IMR-90 (cell line): ENCODE data around the gene PPP1R13L. TPM values are rescaled to one million over a fixed set of nuclear protein-coding genes. Genes with fewer than 3 reads are reported as not detected.

ENCODE experiments used
- ATAC-seq: fragments of 200-7000 bp; cut with Tn5 transposase; 2 replicates; pipeline ENCODE4 v1.9.1; 2020; ENCODE audit warnings: low read depth, mild to moderate bottlenecking, moderate library complexity
- BruUV-seq: library from RNA; stranded (reverse); fragments of 400-500 nt; replicated peaks from 2 replicates; lab custom pipeline; 2021; lab: Mats Ljungman, UMichigan
- CTCF ChIA-PET: fragments of 300-600 bp; formaldehyde crosslinking; extraction: SDS; loops from one replicate; lab custom pipeline; 2021; ENCODE audit warnings: antibody characterized with exemption; lab: Yijun Ruan, JAX
- POLR2A ChIA-PET: fragments of 300-600 bp; sonication (Branson Sonifier 250); formaldehyde crosslinking; loops from one replicate; lab custom pipeline; 2022; ENCODE audit warnings: antibody characterized with exemption; ENCODE audit not compliant: unreplicated experiment; lab: Charles Lee
- DNase-seq: peaks from one replicate; pipeline ENCODE4 v3.0.0; 2013
- H2AFZ ChIP-seq: replicated peaks from 2 replicates; pipeline ENCODE3; 2013; ENCODE audit warnings: low read length, mild to moderate bottlenecking; ENCODE audit not compliant: poor library complexity
- H2AK5ac ChIP-seq: 2 replicates; pipeline ENCODE4 v1.6.1; 2013; ENCODE audit warnings: low read depth, low read length, inconsistent platforms
- H2AK9ac ChIP-seq: replicated peaks from 2 replicates; pipeline ENCODE3; 2013; ENCODE audit warnings: mild to moderate bottlenecking, low read depth, low read length, moderate library complexity; ENCODE audit not compliant: poor library complexity
- H2BK120ac ChIP-seq: 2 replicates; pipeline ENCODE4 v1.6.1; 2013; ENCODE audit warnings: low read depth, low read length, inconsistent platforms
- H2BK15ac ChIP-seq: 3 replicates; pipeline ENCODE4 v1.6.1; 2013; ENCODE audit warnings: low read depth, low read length, inconsistent platforms
- H2BK20ac ChIP-seq: 2 replicates; pipeline ENCODE4 v1.6.1; 2013; ENCODE audit warnings: low read depth, mild to moderate bottlenecking, inconsistent platforms, low read length, moderate library complexity
- H2BK5ac ChIP-seq: 2 replicates; pipeline ENCODE4 v1.6.1; 2013; ENCODE audit warnings: mild to moderate bottlenecking, low read depth, low read length, inconsistent platforms; ENCODE audit not compliant: poor library complexity, severe bottlenecking
- H3K14ac ChIP-seq: replicated peaks from 2 replicates; pipeline ENCODE4 v1.6.1; 2013; ENCODE audit warnings: low read depth, low read length, inconsistent platforms
- H3K18ac ChIP-seq: 2 replicates; pipeline ENCODE4 v1.6.1; 2013; ENCODE audit warnings: low read depth, low read length, control low read depth
- H3K23ac ChIP-seq: 2 replicates; pipeline ENCODE4 v1.6.1; 2013; ENCODE audit warnings: low read depth, low read length, inconsistent platforms
- H3K27ac ChIP-seq: 2 replicates; pipeline ENCODE4 v1.5.1; 2013; ENCODE audit warnings: mild to moderate bottlenecking, control low read depth, low read length; ENCODE audit not compliant: insufficient read depth
- H3K27me3 ChIP-seq: 2 replicates; pipeline ENCODE4 v1.6.1; 2013; ENCODE audit warnings: low read length; ENCODE audit not compliant: control insufficient read depth, insufficient read depth
- H3K36me3 ChIP-seq: 2 replicates; pipeline ENCODE4 v1.6.1; 2013; ENCODE audit warnings: low read length, mixed read lengths; ENCODE audit not compliant: control insufficient read depth, insufficient read depth
- H3K4ac ChIP-seq: 2 replicates; pipeline ENCODE4 v1.6.1; 2013; ENCODE audit warnings: low read depth, low read length, inconsistent platforms
- H3K4me1 ChIP-seq: 2 replicates; pipeline ENCODE4 v1.6.1; 2013; ENCODE audit warnings: low read length, mixed read lengths; ENCODE audit not compliant: control insufficient read depth, insufficient read depth
- H3K4me2 ChIP-seq: 2 replicates; pipeline ENCODE4 v1.6.1; 2013; ENCODE audit warnings: low read depth, mild to moderate bottlenecking, control low read depth, low read length, moderate library complexity
- H3K4me3 ChIP-seq: 2 replicates; pipeline ENCODE4 v1.5.1; 2013; ENCODE audit warnings: low read depth, mild to moderate bottlenecking, control low read depth, low read length, moderate library complexity; ENCODE audit not compliant: insufficient read depth
- H3K56ac ChIP-seq: 2 replicates; pipeline ENCODE4 v1.6.1; 2013; ENCODE audit warnings: low read length, inconsistent platforms; ENCODE audit not compliant: insufficient read depth; ENCODE audit errors: extremely low read depth
- H3K79me1 ChIP-seq, 2 experiments: 2 replicates each; pipeline ENCODE4 v1.6.1; 2013; ENCODE audit warnings: low read length in 2 of 2, inconsistent platforms in 1 of 2, low read depth in 1 of 2
- H3K9ac ChIP-seq: 2 replicates; pipeline ENCODE4 v1.6.1; 2013; ENCODE audit warnings: low read depth, low read length, control low read depth
- H3K9me1 ChIP-seq: 2 replicates; pipeline ENCODE4 v1.6.1; 2013; ENCODE audit warnings: low read length, inconsistent platforms; ENCODE audit not compliant: insufficient read depth
- H3K9me3 ChIP-seq: 2 replicates; pipeline ENCODE4 v1.6.1; 2013; ENCODE audit warnings: low read length; ENCODE audit not compliant: control insufficient read depth, insufficient read depth
- H4K20me1 ChIP-seq: 2 replicates; pipeline ENCODE4 v1.6.1; 2013; ENCODE audit warnings: low read length, inconsistent platforms; ENCODE audit not compliant: insufficient read depth
- H4K5ac ChIP-seq: 2 replicates; pipeline ENCODE4 v1.6.1; 2013; ENCODE audit warnings: mild to moderate bottlenecking, low read depth, low read length, control low read depth
- H4K8ac ChIP-seq, 2 experiments: 2 replicates each; pipeline ENCODE4 v1.6.1; 2013; ENCODE audit warnings: low read depth in 2 of 2, low read length in 2 of 2, control low read depth in 1 of 2, inconsistent platforms in 1 of 2
- H4K91ac ChIP-seq: 2 replicates; pipeline ENCODE4 v1.6.1; 2013; ENCODE audit warnings: low read depth, low read length, inconsistent platforms; ENCODE audit not compliant: insufficient read depth
- BHLHE40 ChIP-seq: fragments of 150-350 bp; IDR thresholded peaks from 2 replicates; pipeline ENCODE4 v1.6.1; 2016; ENCODE audit warnings: mild to moderate bottlenecking, low read depth, low read length
- CEBPB ChIP-seq: IDR thresholded peaks from 2 replicates; pipeline ENCODE4 v1.6.1; 2012; ENCODE audit warnings: low read depth, low read length, improper control_type of control experiment
- CHD1 ChIP-seq: IDR thresholded peaks from 2 replicates; pipeline ENCODE4 v1.6.1; 2012; ENCODE audit warnings: low read depth, low read length, improper control_type of control experiment
- CTCF ChIP-seq: conservative IDR thresholded peaks from 2 replicates; pipeline ENCODE4 v1.5.1; 2012; ENCODE audit warnings: mild to moderate bottlenecking, low read depth, low read length, improper control_type of control experiment
- ELK1 ChIP-seq: fragments of 150-350 bp; IDR thresholded peaks from 2 replicates; pipeline ENCODE4 v1.6.1; 2016; ENCODE audit warnings: low read depth, mild to moderate bottlenecking, low read length, moderate library complexity, borderline replicate concordance
- FOS ChIP-seq: fragments of 150-350 bp; IDR thresholded peaks from 2 replicates; pipeline ENCODE4 v1.6.1; 2016; ENCODE audit warnings: low read depth, low read length
- MAFK ChIP-seq: IDR thresholded peaks from 2 replicates; pipeline ENCODE4 v1.6.1; 2012; ENCODE audit warnings: low read depth, low read length, improper control_type of control experiment
- MAZ ChIP-seq: IDR thresholded peaks from 2 replicates; pipeline ENCODE4 v1.6.1; 2012; ENCODE audit warnings: low read depth, mild to moderate bottlenecking, low read length, improper control_type of control experiment, moderate library complexity, borderline replicate concordance
- MXI1 ChIP-seq: IDR thresholded peaks from 2 replicates; pipeline ENCODE4 v1.6.1; 2012; ENCODE audit warnings: low read depth, mild to moderate bottlenecking, low read length, moderate library complexity, borderline replicate concordance
- NFE2L2 ChIP-seq: fragments of 150-350 bp; IDR thresholded peaks from 2 replicates; pipeline ENCODE4 v1.6.1; 2016; ENCODE audit warnings: low read depth, mild to moderate bottlenecking, low read length
- POLR2A ChIP-seq: IDR thresholded peaks from 2 replicates; pipeline ENCODE4 v1.6.1; 2012; ENCODE audit warnings: mild to moderate bottlenecking, low read depth, low read length
- RAD21 ChIP-seq: IDR thresholded peaks from 2 replicates; pipeline ENCODE4 v1.6.1; 2012; ENCODE audit warnings: low read length, improper control_type of control experiment
- RCOR1 ChIP-seq: IDR thresholded peaks from 2 replicates; pipeline ENCODE4 v1.6.1; 2012; ENCODE audit warnings: mild to moderate bottlenecking, low read length, improper control_type of control experiment; ENCODE audit not compliant: insufficient replicate concordance
- RFX5 ChIP-seq: IDR thresholded peaks from 2 replicates; pipeline ENCODE4 v1.8.0; 2012; ENCODE audit warnings: low read depth, mild to moderate bottlenecking, low read length, moderate library complexity
- SMC3 ChIP-seq: fragments of 150-350 bp; IDR thresholded peaks from 2 replicates; pipeline ENCODE4 v1.6.1; 2016; ENCODE audit warnings: low read depth, mild to moderate bottlenecking, antibody characterized with exemption, low read length, moderate library complexity
- USF2 ChIP-seq: fragments of 150-350 bp; IDR thresholded peaks from 2 replicates; pipeline ENCODE4 v1.6.1; 2017; ENCODE audit warnings: mild to moderate bottlenecking, antibody characterized with exemption, low read length, low read depth
- WGBS, 2 experiments: methylation state at CpG; one replicate each; pipeline versions ENCODE4 v1.1.5 to v1.1.7; 2013; ENCODE audit warnings: missing lambda C conversion rate in 2 of 2; ENCODE audit not compliant: insufficient read length in 1 of 2; ENCODE audit errors: extremely low coverage in 2 of 2; 5-methylcytosine and 5-hydroxymethylcytosine counted together
- dilution Hi-C: fragments of 300-500 bp; cut with HindIII; formaldehyde crosslinking; loops from one replicate; pipeline ENCODE4 v1.14.3; 2018; ENCODE audit warnings: low sequenced_read_pairs; ENCODE audit not compliant: unreplicated experiment
- in situ Hi-C: fragments of 300-500 bp; cut with MboI; formaldehyde crosslinking; loops from 3 replicates; pipeline ENCODE4 v1.14.3; 2019; ENCODE audit warnings: low sequenced_read_pairs, inconsistent platforms, mixed read lengths
- intact Hi-C: fragments of 100-400 bp; cut with micrococcal nuclease; formaldehyde crosslinking; loops from 2 replicates; pipeline ENCODE4 v1.10.0; 2022
- polyA plus RNA-seq, 3 experiments: library from polyadenylated mRNA; depleted of rRNA; stranded (reverse); fragments of >200 nt; gene quantifications; 2 replicates each; pipeline ENCODE4 v1.2.3, GENCODE V29; 2012; ENCODE audit warnings: low replicate concordance in 1 of 3
- total RNA-seq: library from RNA; depleted of rRNA; stranded (reverse); fragments of >200 nt; gene quantifications from 2 replicates; pipeline ENCODE4 v1.2.3, GENCODE V29; 2012

PPP1R13L gene
- total and polyA plus RNA-seq, 2 of the 4 experiments (the other 2 are of a cell fraction) = 3.0 to 13.3 TPM

- Histone ChIP-seq H3K18ac (no peak overlapping the region), H3K36me3 (no peaks in the 10 kb centered on the region), H3K14ac (no peak overlapping the region), H3K9ac (no peak overlapping the region), H2BK20ac (no peak overlapping the region), H3K9me1 (peaks cover 2% of the 10 kb centered on the region; the same call in 1 of the 2 replicates), H3K23ac (no peak overlapping the region), H4K8ac (no peak overlapping the region), H3K56ac (no peak overlapping the region), H3K4me3 (no peak overlapping the region), H3K79me1 (peaks cover 0 to 31% of the 10 kb centered on the region in 2 experiments; a peak in 2 of 4 replicates), H4K5ac (no peak overlapping the region), H3K4me2 (no peak overlapping the region), H2AK9ac (no peak overlapping the region), H3K27ac (no peak overlapping the region), H2BK15ac (no peak overlapping the region), H3K9me3 (no peaks in the 10 kb centered on the region), H3K4me1 (peaks cover 15% of the 10 kb centered on the region), H2AFZ (no peak overlapping the region), H3K27me3 (no peaks in the 10 kb centered on the region), H2BK120ac (no peak overlapping the region), H4K20me1 (no peaks in the 10 kb centered on the region), H2BK5ac (no peak overlapping the region), H2AK5ac (no peak overlapping the region), H3K4ac (no peak overlapping the region), H4K91ac (no peak overlapping the region)
- no TSS peak for BruUV-seq
- ATAC-seq = no peak
- dilution Hi-C loops = no loop called here
- TF ChIP-seq FOS (no peak), POLR2A (no peak), MXI1 (no peak), BHLHE40 (no peak), SMC3 (peak; percentile 16; the same call in 1 of the 2 replicates), RCOR1 (peak; percentile 96), NFE2L2 (no peak), ELK1 (no peak), CHD1 (no peak), RAD21 (peak; percentile 47), USF2 (no peak), CEBPB (no peak), CTCF (peak; percentile 54), RFX5 (no peak), MAZ (no peak), MAFK (peak; percentile 97)
- POLR2A ChIA-PET = no interaction called here
- no CpG with 5 or more reads among the region's 6 CpGs for WGBS, 2 experiments
- CTCF ChIA-PET = no interaction called here
- intact Hi-C loops = no loop called here
- in situ Hi-C loops = no loop called here
- DNase-seq = peak; percentile 52
These were observed 41.4 kb upstream of the PPP1R13L start for GRCh38 chr19:45446295-45446694.
